Germinal center (tissue), 1 donor: ENCODE measurements around the gene EPS8L3.
"Not testable (repeated sequence)": the region's sequence is repeated elsewhere in the genome, so short reads cannot be mapped to it uniquely, and the experiment has no call there.

Experiments used
- DNase-seq: peaks from one replicate; pipeline ENCODE4 v3.0.0; 2012; ENCODE audit warnings: mixed read lengths, low spot score

EPS8L3 gene

GRCh38 chr1:109762821-109763645 is 690 bp downstream of the EPS8L3 start:
- no peak for DNase-seq

- DNase-seq = no peak
Measured at GRCh38 chr1:109762039-109762585, 1.6 kb downstream of the EPS8L3 start.

GRCh38 chr1:109761227-109762038 is 2.3 kb downstream of the EPS8L3 start:
- no peak for DNase-seq

- DNase-seq = no peak
Measured at GRCh38 chr1:109760581-109761226, 3.0 kb downstream of the EPS8L3 start.

GRCh38 chr1:109759513-109760334 is 4.0 kb downstream of the EPS8L3 start:
- no peak for DNase-seq

GRCh38 chr1:109757936-109758786 is 5.6 kb downstream of the EPS8L3 start:
- no peak for DNase-seq

- DNase-seq = no peak
Measured at GRCh38 chr1:109756848-109757521, 6.7 kb downstream of the EPS8L3 start.

GRCh38 chr1:109756325-109756724 is 7.4 kb downstream of the EPS8L3 start:
- not testable (repeated sequence) for DNase-seq

- DNase-seq = no peak
Measured at GRCh38 chr1:109754738-109755137, 9.0 kb downstream of the EPS8L3 start.

- DNase-seq = no peak
Measured at GRCh38 chr1:109751531-109752260, 12.0 kb downstream of the EPS8L3 start.

GRCh38 chr1:109750920-109751319 is 12.8 kb downstream of the EPS8L3 start:
- DNase-seq = no peak

- no peak for DNase-seq
Measured at GRCh38 chr1:109750241-109750882, 13.4 kb downstream of the EPS8L3 start.

- DNase-seq = no peak
Measured at GRCh38 chr1:109749221-109749620, 14.5 kb downstream of the EPS8L3 start.

GRCh38 chr1:109748311-109748710 is 15.4 kb downstream of the EPS8L3 start:
- not testable (repeated sequence) for DNase-seq

- no peak for DNase-seq
Measured at GRCh38 chr1:109740615-109741373, 22.9 kb downstream of the EPS8L3 start, which contains the start of gene GSTM3. Gene GSTM3 (minus strand): TSS chr1:109741038. CDS start chr1:109740287, 751 bp downstream.

GRCh38 chr1:109739738-109740614 is 23.7 kb downstream of the EPS8L3 start:
- peak; percentile 84 for DNase-seq
